NCI-H1105 (cell line): ENCODE measurements around the gene SMYD5.

Experiments
- DNase-seq: peaks from one replicate; lab custom pipeline; 2025; lab: John Stamatoyannopoulos, UW

Gene SMYD5

DNA sequence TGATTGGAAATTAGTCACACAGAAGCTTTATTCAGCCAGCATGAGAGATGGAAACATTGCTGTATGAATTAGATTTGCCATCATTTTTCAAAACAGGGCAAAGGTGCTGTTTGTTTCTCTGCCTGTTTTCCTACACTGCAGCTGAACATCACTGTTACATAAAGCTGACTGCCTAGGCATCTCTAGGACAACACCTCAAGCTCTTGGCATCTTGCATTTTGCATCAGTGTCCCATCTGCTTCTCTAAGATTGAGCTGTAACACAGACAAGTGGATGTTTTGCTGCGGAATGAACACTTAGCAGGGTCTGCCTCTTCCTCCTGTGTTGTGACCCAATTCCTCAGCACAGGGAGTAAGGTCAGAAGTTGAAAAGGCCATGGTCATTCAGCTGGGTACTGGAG lies 24.9 kb downstream of the SMYD5 start:
- DNase-seq = no peak

- no peak for DNase-seq
These were observed 25.7 kb downstream of the SMYD5 start for GRCh38 chr2:73239776-73240175.

DNA sequence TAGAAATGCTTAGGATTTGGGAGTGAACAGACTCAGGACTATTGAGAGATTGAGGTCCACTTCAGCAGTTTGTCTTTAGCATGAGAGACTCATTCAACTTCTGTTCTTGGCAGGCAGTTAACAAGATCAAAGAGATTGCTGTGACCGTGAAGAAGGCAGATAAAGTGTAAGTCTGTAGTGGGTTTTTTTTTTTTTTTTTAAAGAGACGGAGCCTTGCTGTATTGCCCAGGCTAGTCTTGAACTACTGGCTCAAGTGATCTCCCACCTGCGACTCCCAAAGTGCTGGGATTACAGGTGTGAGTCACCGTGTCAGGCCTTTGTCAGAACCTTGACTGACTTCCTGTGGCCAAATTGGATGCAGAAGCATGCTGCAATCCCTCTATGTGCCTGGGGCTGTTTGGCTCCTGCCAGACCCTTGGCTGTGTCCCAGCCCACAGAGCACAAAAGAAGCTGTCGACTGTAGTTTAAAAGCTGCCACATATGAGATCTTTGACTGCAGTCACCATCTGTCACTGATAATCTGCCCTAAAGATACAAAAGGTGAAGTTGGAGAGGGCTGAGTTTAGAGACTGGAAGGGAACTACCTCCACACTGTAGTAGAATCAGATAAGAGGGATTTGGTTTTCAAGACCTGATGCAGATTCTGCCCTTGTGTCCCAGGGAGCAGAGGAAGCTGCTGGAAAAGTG lies 30.0 kb downstream of the SMYD5 start:
- DNase-seq = peak; percentile 27

- DNase-seq = no peak
These were observed 30.5 kb downstream of the SMYD5 start for GRCh38 chr2:73244580-73244979.

- no peak for DNase-seq
These were observed 32.8 kb downstream of the SMYD5 start for GRCh38 chr2:73246850-73247249.

DNA sequence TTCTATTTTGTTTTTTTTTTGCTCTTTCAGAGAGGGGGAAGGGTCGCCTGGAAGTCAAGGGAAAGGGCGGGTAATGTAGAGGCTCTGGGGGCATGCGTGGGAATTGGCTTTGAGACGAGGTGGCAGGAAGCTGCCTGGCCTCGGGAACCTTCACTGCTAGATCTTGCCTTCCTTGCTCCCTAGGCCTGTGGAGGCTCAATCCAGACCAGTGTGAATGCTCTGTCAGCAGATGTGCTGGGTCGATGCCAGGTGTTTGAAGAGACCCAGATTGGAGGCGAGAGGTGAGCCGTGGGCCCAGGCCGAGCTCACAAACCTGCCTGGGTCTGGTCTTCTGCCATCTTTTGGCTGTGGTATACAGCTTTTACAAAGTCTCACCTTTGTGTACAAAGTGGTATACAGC lies 35.6 kb downstream of the SMYD5 start:
- no peak for DNase-seq

- DNase-seq = no peak
These were observed 37.1 kb downstream of the SMYD5 start for GRCh38 chr2:73250872-73251846.

DNA sequence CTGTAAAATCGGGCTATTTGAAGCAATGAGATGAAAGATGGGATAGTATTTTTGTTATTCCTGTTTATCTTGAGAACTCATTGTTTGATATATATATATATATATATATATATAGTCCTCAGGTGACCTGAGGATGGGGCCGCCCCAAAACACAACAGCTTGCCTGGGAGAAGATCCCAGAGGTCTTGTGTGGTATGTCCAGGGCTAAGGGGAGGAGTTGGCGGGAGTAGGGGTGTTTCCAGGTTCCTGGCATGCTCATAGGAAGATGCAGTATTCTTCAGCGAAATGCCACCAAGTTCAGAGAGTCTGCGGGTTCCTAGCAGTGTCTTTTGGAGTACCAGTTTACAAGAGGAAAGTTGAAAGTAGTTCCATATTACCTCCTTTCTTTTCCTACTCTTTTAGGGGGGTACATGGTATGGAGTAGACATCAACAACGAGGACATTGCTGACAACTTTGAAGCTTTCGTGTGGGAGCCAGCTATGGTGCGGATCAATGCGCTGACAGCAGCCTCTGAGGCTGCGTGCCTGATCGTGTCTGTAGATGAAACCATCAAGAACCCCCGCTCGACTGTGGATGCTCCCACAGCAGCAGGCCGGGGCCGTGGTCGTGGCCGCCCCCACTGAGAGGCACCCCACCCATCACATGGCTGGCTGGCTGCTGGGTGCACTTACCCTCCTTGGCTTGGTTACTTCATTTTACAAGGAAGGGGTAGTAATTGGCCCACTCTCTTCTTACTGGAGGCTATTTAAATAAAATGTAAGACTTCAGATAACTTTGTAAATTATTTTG lies 38.4 kb downstream of the SMYD5 start:
- DNase-seq = no peak

- DNase-seq = no peak
These were observed 39.4 kb downstream of the SMYD5 start for GRCh38 chr2:73253400-73253799.

- DNase-seq = no peak
These were observed 39.9 kb downstream of the SMYD5 start for GRCh38 chr2:73253901-73254300.

- DNase-seq = no peak
These were observed 40.4 kb downstream of the SMYD5 start for GRCh38 chr2:73254343-73255006.

- DNase-seq = no peak
These were observed 41.1 kb downstream of the SMYD5 start for GRCh38 chr2:73255007-73255644.

DNA sequence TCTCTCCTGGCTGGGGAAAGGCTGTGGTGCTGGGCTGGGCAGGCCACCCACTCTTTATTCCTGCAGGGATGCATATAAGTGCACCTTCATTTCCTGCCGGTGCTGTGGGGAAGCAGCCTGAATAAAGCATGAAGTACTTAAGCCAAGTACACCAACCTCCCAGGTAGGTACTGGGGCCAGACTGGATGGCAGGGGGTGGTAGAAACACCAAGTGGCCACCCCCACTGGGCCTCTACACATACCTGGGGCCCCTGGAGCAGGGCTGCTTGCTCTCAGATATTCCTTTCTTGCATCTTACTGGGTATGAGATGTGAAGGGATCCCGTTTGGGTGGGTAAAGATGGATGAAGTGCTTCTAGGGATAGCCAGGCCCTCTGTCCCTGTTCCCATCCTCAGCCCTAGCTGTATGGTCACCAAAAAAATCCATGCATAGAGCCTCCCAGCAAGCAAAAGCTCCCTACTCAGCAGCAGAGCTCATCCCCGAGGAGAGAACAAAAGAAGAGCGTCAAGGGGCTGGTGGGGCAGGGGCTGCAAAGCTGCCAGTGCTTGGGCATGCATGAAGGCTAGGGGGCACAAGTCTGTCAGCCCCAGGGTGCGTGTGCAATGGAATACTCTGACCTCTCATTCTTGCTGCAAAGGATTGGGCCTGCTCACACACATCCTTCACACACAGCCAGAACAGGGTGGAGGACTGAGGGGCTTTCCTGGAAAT lies 42.0 kb downstream of the SMYD5 start:
- no peak for DNase-seq

DNA sequence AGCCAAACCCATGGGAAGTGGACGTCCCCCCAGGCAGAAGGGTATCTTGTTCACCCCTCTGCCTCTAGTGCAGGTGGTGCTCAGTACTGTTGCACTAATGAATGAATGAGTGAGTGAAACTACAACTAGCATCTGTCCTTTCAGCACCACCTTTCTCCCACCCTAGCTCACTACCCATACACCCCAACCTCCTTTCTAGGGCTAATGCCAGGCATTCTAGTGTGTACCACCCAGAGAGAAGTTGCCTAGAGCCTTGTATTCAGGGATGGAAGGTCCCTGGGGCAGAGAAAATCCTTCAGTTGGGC lies 42.5 kb downstream of the SMYD5 start:
- no peak for DNase-seq

- no peak for DNase-seq
These were observed 43.0 kb downstream of the SMYD5 start for GRCh38 chr2:73257021-73257420.

DNA sequence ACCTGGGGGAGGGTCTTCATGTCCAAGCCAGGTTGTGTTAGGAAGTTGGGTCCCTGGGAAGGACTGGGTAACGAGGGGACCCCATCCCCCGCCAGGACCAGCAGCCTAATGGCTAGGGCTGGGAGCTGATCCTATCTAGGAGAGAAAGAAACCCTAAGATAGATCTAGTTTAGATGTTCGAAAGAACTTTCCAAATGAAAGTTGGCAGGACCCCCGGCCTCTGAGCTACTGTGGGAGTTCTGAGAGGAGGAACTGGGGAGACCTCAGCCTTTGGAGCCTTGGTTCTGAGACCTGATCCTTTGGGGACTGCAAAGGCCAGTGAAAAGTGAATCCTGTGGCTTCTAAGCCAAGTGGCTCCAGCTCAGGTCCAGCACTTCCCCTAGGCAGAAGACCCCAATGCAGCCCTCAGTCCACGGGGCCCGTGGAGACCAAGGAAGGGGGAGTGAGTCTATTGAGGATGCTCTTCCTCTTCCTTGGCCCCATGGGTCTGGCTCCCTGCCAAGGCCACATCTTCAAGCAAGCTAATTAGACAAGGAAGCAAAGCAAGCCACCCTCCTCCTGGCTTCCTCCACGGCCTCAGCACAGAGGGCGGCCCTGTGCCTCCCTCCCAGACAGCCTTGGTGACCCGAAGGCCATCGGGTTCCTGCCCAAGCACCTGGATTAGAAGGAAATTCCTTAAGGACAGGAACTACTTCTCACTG lies 43.5 kb downstream of the SMYD5 start:
- DNase-seq = no peak

DNA sequence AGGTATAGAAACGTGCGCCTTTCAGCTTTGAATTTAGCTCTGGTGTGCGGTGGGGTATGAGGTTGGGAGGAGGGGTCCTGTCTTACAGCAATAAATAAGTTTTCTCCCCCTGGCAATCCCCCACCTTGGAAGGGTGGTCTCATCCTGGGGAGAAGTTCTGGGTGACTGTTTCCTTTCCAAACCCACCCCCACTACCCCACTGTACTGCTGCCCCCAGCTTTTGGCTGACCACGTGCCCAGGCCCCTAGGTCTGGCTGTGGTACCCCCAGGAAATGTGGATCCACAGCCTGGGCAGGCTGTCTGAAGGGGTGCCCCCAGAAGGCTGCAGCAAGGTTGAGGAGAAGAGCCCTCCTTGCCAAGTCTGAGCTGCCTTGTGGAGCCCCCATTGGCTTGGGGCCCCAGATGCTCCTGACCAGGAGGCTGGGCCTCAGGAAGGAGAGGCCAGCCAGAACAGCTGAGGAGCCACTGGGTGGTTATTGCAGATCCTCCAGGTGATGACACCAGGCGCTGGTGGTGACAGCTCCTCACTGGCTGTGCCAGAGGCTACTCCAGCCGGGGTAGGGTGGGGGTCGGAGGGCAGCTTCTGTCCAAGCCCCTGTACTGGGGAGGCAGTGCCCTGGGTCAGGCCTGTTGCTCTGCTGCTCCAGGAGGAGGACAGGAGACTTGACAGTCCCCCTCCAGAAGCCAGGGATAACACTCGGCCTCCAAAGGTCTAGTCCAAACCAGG lies 44.3 kb downstream of the SMYD5 start:
- no peak for DNase-seq

DNA sequence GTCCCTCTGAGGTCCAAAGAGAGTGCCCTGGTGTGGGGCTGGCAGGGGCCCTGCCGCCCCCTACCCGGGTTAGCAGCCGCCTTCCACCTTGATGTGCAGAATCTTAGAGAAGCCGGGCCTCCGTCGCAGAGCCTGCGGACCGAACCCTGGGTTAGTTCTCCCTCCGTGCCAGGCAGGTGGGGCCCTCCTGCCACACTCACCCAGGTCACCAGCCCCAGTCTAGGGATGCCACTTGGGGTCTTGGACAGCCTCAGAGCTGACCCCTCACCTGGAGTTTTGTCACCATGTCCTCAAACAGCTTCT lies 44.8 kb downstream of the SMYD5 start:
- no peak for DNase-seq

- no peak for DNase-seq
These were observed 45.2 kb downstream of the SMYD5 start for GRCh38 chr2:73259276-73259675.
